PC-9 (cell line): ENCODE measurements around the gene POU3F1.

Experiments used
- EZH2 ChIP-seq: fragments of 200-600 bp; sonication (generic); IDR thresholded peaks from 2 replicates; pipeline ENCODE4 v1.8.0; 2017; ENCODE audit warnings: antibody characterized with exemption, low read depth
- TF ChIP-seq, protein P1 (sequence below): fragments of 200-600 bp; sonication (generic); conservative IDR thresholded peaks from 2 replicates; pipeline ENCODE4 v1.6.1; 2017; ENCODE audit warnings: mixed run types, antibody characterized with exemption, mild to moderate bottlenecking, moderate library complexity

DNA sequence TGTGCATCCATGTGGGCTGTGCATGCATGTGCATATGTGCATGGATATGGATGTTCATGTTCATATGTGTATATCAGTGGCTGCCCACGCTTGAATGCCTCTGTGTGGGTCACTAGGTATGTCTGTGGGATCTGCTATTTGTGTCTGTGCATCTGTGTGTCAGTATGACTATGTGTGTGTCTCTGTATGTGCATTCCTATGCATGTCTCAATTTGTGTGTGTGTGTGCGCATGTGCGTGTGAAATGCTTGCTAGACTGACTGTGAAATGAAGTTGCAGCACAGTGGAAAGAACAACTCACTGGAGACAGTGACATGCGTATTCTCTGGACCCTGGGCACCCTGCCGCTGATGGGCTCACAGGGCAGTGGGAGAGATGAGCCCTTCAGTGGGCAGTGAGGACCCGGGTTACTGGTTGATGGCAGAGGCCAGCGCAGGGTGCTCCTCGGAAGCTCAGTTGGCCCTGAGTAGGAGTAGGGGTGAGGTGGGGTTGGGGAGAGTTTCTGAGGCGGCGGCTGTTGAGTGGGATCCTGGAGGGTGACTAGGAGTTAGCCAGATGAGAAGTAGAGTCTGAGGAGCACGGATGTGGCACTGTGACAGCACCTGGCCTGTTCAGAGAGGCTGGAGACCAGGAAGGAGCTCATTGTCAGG is 43.2 kb upstream of the POU3F1 start:
- TF ChIP-seq, protein P1, sequence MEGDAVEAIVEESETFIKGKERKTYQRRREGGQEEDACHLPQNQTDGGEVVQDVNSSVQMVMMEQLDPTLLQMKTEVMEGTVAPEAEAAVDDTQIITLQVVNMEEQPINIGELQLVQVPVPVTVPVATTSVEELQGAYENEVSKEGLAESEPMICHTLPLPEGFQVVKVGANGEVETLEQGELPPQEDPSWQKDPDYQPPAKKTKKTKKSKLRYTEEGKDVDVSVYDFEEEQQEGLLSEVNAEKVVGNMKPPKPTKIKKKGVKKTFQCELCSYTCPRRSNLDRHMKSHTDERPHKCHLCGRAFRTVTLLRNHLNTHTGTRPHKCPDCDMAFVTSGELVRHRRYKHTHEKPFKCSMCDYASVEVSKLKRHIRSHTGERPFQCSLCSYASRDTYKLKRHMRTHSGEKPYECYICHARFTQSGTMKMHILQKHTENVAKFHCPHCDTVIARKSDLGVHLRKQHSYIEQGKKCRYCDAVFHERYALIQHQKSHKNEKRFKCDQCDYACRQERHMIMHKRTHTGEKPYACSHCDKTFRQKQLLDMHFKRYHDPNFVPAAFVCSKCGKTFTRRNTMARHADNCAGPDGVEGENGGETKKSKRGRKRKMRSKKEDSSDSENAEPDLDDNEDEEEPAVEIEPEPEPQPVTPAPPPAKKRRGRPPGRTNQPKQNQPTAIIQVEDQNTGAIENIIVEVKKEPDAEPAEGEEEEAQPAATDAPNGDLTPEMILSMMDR: no peak
- no peak for TF ChIP-seq EZH2
